ENCODE data around the gene NIPAL3.
"Not testable (repeated sequence)": the region's sequence is repeated elsewhere in the genome, so short reads cannot be mapped to it uniquely, and the experiment has no call there.

The NIPAL3 gene

DNA sequence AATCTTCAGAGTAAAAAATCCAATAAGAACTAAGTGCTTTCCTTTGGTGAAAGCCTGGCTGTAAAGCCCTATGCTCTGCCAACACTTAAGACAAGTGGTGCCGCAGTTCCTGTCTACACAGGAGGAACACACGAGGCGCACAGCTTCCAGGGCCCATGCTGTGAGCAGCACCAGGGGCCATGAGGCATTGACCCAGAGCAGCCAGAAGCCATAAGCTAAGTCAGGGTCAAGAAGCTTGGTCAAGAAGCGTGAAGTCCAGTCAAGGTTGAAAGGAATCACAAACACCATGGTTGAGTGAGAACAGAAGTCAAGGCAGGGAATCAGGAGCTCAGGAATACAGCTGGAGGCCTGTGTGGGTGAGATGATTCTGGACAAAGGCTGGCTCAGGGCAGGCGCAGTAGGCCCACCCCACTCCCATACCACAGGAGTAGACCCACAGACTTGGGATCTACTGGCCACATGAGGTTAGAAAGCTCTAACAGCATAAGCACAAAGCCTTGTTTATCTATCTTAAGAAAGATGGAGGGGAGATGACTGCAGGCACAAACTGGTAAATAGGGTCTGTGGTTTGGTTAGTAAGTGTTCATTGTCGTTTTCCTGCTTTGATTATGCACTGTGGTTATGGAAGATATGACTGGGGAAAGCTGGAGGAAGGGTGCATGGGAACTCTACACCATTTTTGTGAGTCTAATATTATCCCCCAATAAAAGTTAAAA, 44.1 kb downstream of the NIPAL3 start:
- DNase-seq (ENCODE audit: low read depth) = no peak

- DNase-seq (ENCODE audit: low read depth) = peak; percentile 6
Observed at GRCh38 chr1:24462128-24462527, 46.5 kb downstream of the NIPAL3 start.

DNA sequence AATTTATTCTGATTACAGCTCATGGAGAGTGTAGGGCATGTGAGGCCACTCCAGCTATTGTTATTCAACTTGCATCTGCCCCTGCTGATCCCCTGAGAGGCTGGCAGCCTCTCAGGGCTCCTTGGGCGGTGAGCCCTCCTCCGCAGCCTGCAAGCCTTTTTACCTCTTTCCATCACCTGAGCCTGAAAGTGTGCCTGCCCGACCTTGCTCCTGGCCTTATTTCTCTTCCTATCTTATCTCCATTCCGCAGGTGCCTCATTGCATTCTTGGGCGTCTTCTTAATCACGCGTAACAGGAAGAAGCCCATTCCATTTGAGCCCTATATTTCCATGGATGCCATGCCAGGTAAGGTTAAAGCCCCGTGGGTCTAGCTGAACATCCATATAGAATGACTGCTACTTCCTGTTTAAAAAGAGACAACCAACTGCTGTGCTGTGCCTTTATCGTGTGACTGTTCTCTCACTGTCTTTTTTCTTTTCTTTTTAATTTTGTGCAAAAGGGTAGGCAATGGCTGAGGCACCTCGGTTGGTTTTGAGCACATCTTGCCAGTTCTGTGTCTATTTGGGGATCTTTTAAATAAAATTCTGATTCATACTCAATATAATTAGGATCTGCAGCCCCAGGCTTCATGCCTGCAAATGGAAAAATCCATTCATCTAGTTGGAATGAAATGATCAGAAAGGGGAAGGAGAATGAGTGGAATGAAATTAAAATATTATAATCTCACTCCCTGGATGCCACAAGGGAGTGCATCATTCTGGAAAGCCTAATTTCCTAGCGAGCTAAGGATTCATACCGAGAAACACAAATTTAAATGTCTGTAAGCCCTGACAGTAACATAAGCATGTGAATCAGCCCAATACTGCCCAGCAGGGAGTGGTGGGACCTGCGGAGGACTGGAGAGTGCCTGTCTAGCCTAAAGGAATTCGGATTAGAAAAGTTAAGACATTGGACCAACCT, 48.5 kb downstream of the NIPAL3 start:
- DNase-seq (ENCODE audit: low read depth) = no peak

GRCh38 chr1:24465099-24465498, 49.5 kb downstream of the NIPAL3 start:
- DNase-seq (ENCODE audit: low read depth) = no peak

- no peak for DNase-seq (ENCODE audit: low read depth)
Observed at GRCh38 chr1:24465638-24466037, 50.0 kb downstream of the NIPAL3 start.

DNA sequence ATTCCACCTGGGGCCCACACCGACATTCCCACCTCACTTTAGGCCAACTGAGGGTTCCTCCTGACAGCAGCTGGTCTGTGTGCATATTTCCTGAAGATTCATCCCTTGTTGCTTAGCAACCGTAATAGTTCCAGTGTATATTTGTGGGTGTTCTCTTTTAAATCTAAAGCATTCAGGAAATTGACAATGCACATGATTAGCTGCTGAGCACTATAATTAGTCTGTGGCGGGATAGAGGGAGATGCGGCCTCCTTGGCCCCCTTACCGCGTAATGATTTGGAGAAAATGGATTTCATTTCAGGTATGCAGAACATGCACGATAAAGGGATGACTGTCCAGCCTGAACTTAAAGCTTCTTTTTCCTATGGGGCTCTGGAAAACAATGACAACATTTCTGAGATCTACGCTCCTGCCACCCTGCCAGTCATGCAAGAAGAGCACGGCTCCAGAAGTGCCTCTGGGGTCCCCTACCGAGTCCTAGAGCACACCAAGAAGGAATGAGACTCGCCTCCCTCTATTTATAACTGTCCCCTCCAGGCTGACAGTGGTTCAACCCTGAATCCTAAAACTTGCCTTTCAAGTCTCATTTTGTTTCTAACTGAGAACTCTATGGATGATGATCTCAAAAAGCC, 53.2 kb downstream of the NIPAL3 start:
- DNase-seq (ENCODE audit: low read depth) = no peak

DNA sequence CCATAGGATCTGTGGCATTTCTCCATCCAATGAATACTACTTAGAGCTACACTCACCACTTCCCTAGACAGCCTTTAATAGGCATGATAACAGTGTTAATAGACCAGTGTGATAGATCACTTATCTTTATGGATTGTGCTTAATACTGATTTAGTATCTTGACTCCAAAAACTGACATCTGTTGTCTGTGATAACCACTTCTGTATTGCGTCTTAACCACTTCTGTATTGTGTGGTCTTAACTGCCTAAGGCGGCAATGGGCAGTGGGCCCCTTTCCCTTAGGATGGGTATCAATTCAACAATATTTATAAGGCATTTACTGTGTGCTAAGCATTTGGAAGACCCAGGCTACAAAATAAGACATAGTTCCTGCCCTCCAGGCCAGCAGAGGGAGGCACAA, 55.0 kb downstream of the NIPAL3 start:
- no peak for DNase-seq (ENCODE audit: low read depth)

- no peak for DNase-seq (ENCODE audit: low read depth)
Observed at GRCh38 chr1:24472527-24473251, 57.1 kb downstream of the NIPAL3 start.

DNA sequence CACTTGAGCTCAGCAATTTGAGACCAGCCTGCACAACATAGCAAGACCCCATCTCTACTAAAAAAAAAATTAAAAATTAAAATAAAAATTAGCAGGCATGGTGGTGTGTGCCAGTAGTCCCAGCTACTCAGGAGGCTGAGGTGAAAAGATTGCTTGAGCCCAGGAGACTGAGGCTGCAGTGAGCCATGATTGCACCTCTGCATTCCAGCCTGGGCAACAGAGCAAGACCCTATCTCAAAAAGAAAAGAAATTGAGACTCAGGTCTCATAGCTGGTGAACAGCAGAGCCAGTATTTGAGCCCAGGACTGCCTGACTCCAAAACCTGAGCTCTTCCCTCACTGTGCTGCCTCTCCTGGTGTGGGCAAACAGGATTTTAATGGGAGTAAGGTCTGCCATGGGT, 58.6 kb downstream of the NIPAL3 start:
- DNase-seq (ENCODE audit: low read depth) = no peak

GRCh38 chr1:24475700-24476099, 60.1 kb downstream of the NIPAL3 start:
- no peak for DNase-seq (ENCODE audit: low read depth)

- no peak for DNase-seq (ENCODE audit: low read depth)
Observed at GRCh38 chr1:24476571-24476970, 61.0 kb downstream of the NIPAL3 start.

DNA sequence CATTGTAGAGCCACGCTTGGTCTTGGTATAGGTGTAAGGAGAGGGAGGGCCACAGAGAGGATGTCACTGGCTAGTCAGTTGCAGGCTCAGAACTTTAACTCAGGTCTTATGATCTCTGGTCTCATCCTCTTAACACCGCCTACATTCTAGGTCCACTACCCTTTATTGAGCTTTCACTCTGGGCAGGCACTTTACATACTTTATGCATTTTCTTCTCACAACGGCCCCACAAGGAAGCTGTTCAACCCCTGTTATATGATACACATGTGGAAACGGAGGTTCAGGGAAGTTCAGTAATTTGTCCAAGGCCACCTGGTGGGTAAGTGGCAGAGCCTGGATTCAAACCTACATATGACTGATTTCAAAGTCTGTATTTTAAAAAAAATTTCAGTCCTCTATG, 61.7 kb downstream of the NIPAL3 start:
- DNase-seq (ENCODE audit: low read depth) = no peak

DNA sequence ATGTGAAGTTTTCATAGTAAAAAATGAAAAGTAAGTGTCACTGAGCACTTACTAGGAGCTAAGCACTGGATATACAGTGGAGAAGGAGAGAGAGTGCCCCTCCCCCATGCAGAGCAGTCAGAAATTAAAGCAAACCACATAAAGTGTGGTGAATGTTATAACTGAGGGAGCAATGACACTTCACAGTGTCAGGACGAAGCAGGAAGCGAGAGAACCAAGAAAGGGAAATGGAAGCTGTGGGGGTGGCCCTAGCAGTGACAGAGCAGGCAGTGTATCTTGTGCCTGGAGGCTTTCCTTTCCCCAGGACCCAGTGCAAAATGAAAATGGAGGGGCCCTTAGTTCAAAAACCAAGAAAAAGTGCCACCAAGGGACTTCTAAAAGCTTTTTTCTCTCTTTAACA, 65.5 kb downstream of the NIPAL3 start:
- no peak for DNase-seq (ENCODE audit: low read depth)

DNA sequence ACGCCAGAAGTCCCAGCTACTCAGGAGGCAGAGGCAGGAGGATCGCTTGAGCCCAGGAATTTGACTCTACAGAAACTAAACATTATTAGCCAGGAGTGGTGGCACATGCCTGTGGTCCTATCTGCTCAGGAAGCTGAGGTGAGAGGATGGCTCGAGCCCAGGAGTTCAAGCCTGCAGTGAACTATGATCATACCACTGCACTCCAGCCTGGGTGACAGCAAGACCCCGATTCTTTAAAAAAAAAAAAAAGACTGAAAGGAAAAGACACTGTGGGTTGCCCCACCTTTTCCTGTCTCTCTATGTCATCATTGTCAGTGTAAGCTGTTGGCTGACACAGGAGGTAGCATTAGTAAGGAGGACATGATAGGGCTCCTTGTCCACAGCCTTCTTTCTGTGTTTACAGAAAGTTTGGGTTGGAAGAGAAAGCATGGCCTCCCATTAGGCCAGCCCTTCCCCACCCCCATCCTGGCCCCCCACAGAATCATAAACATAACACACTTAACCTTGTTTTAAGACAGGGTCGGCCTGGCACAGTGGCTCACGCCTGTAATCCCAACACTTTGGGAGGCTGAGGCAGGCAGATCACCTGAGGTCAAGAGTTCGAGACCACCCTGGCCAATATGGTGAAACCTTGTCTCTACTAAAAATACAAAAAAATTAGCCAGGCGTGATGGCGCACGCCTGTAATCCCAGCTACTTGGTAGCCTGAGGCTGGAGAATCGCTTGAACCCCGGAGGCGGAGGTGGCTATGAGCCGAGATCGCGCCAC, 66.4 kb downstream of the NIPAL3 start:
- DNase-seq (ENCODE audit: low read depth) = no peak

GRCh38 chr1:24483441-24483840, 67.8 kb downstream of the NIPAL3 start:
- DNase-seq (ENCODE audit: low read depth) = no peak

DNA sequence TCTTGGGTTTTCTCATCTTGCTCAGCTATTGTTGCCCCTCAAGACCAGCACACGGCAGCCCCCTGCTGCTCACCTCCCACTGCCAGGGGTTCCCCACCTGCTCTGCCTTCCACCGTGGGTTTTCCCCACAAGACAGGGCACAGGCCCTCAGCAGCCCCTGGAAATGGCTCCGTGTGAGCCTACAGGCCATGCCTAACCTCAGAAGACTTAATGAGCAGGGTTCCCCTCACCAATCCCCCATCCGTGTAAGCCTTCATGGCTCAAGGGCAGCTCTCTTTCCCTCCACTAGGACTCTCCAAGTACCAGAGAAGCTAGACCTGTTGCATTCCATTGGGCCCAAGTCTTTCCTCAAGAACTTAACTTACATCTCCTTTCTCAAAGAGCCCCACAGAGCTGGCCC, 68.6 kb downstream of the NIPAL3 start:
- DNase-seq (ENCODE audit: low read depth) = no peak

- no peak for DNase-seq (ENCODE audit: low read depth)
Observed at GRCh38 chr1:24486331-24487065, 70.9 kb downstream of the NIPAL3 start.

DNA sequence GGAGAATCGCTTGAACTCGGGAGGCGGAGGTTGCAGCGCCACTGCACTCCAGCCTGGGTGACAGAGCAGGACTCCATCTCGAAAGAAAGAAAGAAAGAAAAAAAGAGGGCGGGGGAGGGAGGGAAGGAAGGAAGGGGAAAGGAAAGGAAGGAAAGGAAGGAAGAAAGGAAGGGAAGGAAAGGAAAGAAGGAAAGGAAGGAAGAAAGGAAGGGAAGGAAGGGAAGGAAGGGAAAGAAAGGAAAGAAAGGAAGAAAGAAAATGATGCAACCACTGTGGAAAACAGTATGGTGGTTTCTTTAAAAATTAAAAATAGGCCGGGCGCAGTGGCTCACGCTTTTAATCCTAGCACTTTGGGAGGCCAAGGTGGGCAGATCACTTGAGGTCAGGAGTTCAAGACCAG, 71.9 kb downstream of the NIPAL3 start:
- DNase-seq (ENCODE audit: low read depth) = no peak

GRCh38 chr1:24488159-24488558, 72.6 kb downstream of the NIPAL3 start:
- not testable (repeated sequence) for DNase-seq (ENCODE audit: low read depth)

DNA sequence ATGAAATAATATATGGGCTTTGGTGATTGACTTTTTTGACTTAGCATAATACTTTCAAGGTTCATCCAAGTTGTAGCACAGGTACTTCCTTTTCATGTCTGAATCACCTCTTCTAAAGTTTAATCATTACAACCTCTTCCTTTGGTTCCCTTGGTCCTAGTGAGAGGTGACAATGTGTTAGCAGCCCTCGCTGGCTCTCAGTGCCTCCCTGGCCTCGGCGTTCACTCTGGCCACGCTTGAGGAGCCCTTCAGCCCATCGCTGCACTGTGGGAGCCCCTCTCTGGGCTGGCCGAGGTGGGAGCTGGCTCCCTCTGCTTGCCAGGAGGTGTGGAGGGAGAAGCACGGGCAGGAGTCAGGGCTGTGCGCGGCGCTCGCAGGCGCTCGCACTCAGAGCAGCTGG, 74.1 kb downstream of the NIPAL3 start:
- DNase-seq (ENCODE audit: low read depth) = no peak

Data from amniotic epithelial cell (primary cell).